ENCODE measurements around the gene PCBP3. TPM values are rescaled to one million over a fixed set of nuclear protein-coding genes. Genes with fewer than 3 reads are reported as not detected.
"Not testable (repeated sequence)": the region's sequence is repeated elsewhere in the genome, so short reads cannot be mapped to it uniquely, and the experiment has no call there.

Gene PCBP3
- total and polyA plus RNA-seq, 2 of the 13 experiments (the other 11 are each of a cell fraction or from before 2014, with no cell fraction given): not detected

- TF ChIP-seq ZBTB14 (CRISPR knock-in tag; IDR thresholded peaks at IDR 0.05) (no peak), MXI1 (IDR thresholded peaks at IDR 0.05; ENCODE audit: borderline replicate concordance, low read depth, low read length) (no peak), TOE1 (CRISPR knock-in tag; IDR thresholded peaks at IDR 0.05) (no peak), POGZ (CRISPR knock-in tag; IDR thresholded peaks at IDR 0.05) (no peak), ZKSCAN5 (CRISPR knock-in tag; IDR thresholded peaks at IDR 0.05) (no peak), ZNF282 (IDR thresholded peaks at IDR 0.05; ENCODE audit: partially characterized antibody) (no peak), MIXL1 (CRISPR knock-in tag; IDR thresholded peaks at IDR 0.05) (no peak)
Observed at GRCh38 chr21:45603481-45603880, 40.0 kb upstream of the PCBP3 start (continued).

GRCh38 chr21:45604681-45605080 lies 38.8 kb upstream of the PCBP3 start:
- H3K4me2 ChIP-seq (ENCODE audit: low read depth, low read length); FAIRE-seq; H2AFZ ChIP-seq (ENCODE audit: low read length); in situ Hi-C loops (cut with HindIII; ENCODE audit: extremely low pct_ligation_motif_present, low pct_unique_long_range_greater_than_20kb); intact Hi-C loops (cut with micrococcal nuclease; ENCODE audit: unreplicated experiment); CTCF ChIA-PET (ENCODE audit: low intra/inter-chr PET ratio, low total read pairs); H3K4me1 ChIP-seq (ENCODE audit: insufficient read depth, low read length); H3K27ac ChIP-seq (ENCODE audit: extremely low read length, insufficient read depth, low read length); H3K36me3 ChIP-seq (replicated peaks in 1 of 2; ENCODE audit: control insufficient read depth in 1 of 2, insufficient read depth in 2 of 2, low read length in 2 of 2); H3K4me3 ChIP-seq (replicated peaks in 1 of 3; ENCODE audit: insufficient read depth in 1 of 3, low read depth in 2 of 3, low read length in 3 of 3); H4K20me1 ChIP-seq (ENCODE audit: insufficient read depth, low read length); DNase-seq (ENCODE audit: low spot score); H3K9me3 ChIP-seq (ENCODE audit: low read length); ATAC-seq; BruUV-seq (replicated peaks); H3K9ac ChIP-seq (ENCODE audit: insufficient read depth, low read depth, low read length); POLR2A ChIA-PET; H3K79me2 ChIP-seq (ENCODE audit: insufficient read depth, low read length): not testable (repeated sequence)
- peaks cover 4 to 11% of the 10 kb centered on the region in 2 experiments for H3K27me3 ChIP-seq (ENCODE audit: control insufficient read depth in 1 of 2, insufficient read depth in 2 of 2, low read length in 2 of 2)
- WGBS (ENCODE audit: low lambda C conversion rate): no CpG with 5 or more reads among the region's 8 CpGs

All from HepG2 (cell line).